ENCODE data around the gene PTPRO.

PTPRO gene

DNA sequence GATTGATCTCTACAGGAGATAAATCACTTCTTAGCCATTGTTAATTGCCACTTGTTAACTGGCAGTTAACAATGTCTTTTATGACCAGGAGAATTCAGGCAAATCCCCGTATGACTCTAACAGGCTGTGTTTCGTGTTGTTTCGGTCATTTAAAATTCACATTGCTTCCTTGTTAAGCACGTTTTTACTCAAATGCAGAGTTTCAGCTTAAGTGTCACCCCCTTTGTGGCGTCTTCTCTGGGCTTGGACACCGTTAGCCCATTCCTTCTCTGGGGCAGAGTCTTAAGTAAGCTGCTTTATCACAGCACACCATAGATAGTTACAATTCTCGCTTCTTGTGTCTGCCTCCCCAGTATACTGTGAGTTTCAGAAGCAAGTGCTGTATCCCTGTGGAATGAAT is 261.5 kb downstream of the PTPRO start:
- H3K4me3 ChIP-seq (replicated peaks; ENCODE audit: low read depth, low read length): no peak overlapping the region
- no peak for DNase-seq (ENCODE audit: extremely low read depth, low read depth)
- TF ChIP-seq, protein P1, sequence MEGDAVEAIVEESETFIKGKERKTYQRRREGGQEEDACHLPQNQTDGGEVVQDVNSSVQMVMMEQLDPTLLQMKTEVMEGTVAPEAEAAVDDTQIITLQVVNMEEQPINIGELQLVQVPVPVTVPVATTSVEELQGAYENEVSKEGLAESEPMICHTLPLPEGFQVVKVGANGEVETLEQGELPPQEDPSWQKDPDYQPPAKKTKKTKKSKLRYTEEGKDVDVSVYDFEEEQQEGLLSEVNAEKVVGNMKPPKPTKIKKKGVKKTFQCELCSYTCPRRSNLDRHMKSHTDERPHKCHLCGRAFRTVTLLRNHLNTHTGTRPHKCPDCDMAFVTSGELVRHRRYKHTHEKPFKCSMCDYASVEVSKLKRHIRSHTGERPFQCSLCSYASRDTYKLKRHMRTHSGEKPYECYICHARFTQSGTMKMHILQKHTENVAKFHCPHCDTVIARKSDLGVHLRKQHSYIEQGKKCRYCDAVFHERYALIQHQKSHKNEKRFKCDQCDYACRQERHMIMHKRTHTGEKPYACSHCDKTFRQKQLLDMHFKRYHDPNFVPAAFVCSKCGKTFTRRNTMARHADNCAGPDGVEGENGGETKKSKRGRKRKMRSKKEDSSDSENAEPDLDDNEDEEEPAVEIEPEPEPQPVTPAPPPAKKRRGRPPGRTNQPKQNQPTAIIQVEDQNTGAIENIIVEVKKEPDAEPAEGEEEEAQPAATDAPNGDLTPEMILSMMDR (IDR thresholded peaks at IDR 0.05; ENCODE audit: low read depth, low read length, missing control alignments): no peak

DNA sequence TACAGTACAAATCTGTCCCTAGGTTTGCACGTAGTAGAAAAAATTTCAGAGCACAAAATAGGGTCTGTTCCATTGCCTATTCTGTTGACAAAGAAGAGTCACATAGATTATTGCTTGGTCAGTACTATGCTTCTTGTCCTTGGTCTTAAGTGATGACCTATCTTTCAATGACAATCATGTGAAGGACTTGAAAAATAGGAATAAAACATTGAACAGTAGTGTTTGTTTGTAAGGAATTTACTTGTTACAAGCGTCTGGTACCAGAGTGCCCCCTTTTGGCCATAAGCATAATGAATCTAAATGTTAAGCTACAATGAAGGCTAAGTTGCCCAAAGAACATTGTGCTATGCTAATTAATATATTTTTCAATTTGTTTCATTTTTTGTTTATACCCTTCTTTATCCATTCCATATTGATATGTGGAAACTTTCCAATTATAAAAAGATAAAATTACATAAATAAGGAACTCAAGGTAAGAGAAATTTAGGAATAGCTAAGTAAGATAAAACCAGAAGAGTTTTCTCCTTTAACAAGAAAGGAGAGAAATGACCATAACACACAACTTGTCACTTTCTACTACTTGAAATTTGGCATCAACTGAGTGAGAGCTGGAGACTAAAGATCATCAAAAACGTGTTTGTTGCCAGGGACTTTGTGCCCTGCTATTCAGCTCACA is 262.2 kb downstream of the PTPRO start:
- H3K4me3 ChIP-seq (replicated peaks; ENCODE audit: low read depth, low read length): no peak overlapping the region
- TF ChIP-seq, protein P1 (IDR thresholded peaks at IDR 0.05; ENCODE audit: low read depth, low read length, missing control alignments): peak; percentile 69
- DNase-seq (ENCODE audit: extremely low read depth, low read depth): peak; percentile 37

DNA sequence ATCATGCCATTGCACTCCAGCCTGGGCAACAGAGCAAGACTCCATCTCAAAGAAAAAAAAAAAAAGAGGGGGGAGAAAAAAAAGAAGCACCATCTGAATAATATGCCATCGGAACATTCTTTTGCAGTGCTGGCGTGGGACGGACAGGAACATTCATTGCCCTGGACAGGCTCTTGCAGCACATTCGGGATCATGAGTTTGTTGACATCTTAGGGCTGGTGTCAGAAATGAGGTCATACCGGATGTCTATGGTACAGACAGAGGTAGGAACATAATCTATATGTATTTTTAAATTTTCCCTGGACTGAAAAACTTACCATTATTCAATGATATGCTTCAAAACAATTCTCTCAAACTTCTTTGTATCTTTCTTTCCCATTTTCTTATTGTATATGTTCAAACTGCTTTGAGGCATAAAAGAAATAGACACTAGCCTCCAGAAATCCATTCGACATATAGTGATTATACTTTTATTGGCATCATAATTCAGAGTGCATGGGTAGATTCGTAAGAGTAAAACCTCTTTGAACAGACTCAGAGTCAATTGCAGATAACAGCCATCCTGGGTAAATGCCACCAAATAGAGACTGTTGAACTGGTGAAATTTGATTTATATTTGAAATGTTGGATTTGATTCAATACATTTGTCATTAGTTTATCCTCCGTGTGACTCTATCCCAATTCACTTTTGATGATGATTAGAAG is 267.2 kb downstream of the PTPRO start:
- no peak for DNase-seq (ENCODE audit: extremely low read depth, low read depth)
- TF ChIP-seq, protein P1 (IDR thresholded peaks at IDR 0.05; ENCODE audit: low read depth, low read length, missing control alignments): no peak
- H3K4me3 ChIP-seq (replicated peaks; ENCODE audit: low read depth, low read length): no peak overlapping the region

DNA sequence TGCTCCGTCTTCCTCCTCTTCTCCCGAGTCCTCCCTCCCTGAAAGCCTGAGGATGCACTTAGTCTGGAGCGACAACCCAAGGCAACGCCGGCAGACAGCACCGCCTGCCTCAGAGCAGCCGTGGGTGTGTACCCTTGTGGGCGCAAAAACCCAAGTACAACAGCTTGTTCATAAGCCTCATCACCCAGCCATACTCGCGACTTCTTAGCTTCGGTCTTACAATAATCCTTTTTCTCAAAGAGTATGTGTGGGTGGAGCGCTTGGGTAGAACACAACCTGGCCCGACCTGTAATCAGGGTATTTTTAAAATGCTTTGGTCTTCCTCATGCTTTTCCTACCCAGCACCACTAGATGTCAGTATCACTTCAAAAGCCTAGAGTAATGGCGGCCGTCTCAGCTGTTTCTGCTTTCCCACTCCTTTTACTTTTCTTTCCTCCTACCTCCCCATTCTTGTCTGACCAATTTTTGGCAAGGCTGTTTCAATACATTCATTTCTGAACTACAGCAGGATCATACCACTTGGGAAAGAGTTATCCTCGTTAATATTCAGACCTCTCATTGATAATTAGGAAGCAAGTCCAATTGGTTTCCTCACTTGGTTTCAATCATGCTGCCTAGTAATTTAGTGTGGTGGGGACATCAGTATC is 268.0 kb downstream of the PTPRO start:
- TF ChIP-seq, protein P1 (IDR thresholded peaks at IDR 0.05; ENCODE audit: low read depth, low read length, missing control alignments): peak; percentile 85
- H3K4me3 ChIP-seq (replicated peaks; ENCODE audit: low read depth, low read length): peak overlapping the region; percentile 23
- DNase-seq (ENCODE audit: extremely low read depth, low read depth): peak; percentile 51

DNA sequence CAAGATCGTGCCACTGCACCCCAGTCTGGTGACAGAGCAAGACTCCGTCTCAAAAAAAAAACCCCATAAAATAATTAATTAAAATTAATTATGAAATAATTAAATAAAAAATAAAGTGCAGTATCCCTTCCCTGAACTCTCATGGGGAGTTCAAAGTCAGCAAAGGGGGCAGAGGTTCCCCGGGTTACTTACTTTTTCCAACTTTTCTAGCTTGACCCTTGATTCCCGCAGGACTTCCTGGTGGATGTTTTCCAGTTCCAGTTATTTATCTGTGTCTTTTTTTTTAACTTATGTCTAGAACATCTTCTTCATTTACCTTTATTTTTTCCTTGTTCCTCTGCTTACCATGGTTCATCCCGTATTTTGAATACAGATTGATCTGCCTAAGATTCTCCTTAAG is 269.5 kb downstream of the PTPRO start:
- DNase-seq (ENCODE audit: extremely low read depth, low read depth): no peak
- H3K4me3 ChIP-seq (replicated peaks; ENCODE audit: low read depth, low read length): no peak overlapping the region
- TF ChIP-seq, protein P1 (IDR thresholded peaks at IDR 0.05; ENCODE audit: low read depth, low read length, missing control alignments): no peak

DNA sequence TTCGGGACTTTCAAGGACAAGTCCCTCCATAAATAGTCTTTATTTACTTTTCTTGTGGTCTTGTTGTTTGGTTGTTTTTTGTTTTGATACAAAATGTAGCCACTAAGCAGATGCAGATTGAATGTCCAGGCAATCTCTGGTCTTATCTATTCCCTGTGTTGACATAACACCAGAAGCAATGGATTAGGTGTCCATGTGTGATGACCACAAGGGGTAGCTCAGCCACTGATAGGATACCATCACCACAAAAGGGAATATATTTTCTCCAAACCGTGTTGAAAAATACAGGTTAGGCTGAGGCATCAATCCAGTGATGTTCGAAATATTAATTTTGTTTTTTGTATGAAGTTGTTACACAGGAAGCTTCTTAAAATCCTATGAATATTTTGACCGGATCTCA is 270.6 kb downstream of the PTPRO start:
- TF ChIP-seq, protein P1 (IDR thresholded peaks at IDR 0.05; ENCODE audit: low read depth, low read length, missing control alignments): no peak
- H3K4me3 ChIP-seq (replicated peaks; ENCODE audit: low read depth, low read length): no peak overlapping the region
- DNase-seq (ENCODE audit: extremely low read depth, low read depth): no peak
